ENCODE results near the gene TMEM182.

GRCh38 chr2:102782933-102783332 is 21.1 kb downstream of the TMEM182 start:
- TF ChIP-seq ZNF549 (tag by site-specific recombination; IDR thresholded peaks at IDR 0.05) = no peak
- TF ChIP-seq TSHZ1 (tag by site-specific recombination; IDR thresholded peaks at IDR 0.05; ENCODE audit: borderline replicate concordance) = no peak
- TF ChIP-seq ZNF37A (tag by site-specific recombination; IDR thresholded peaks at IDR 0.05) = no peak
- TF ChIP-seq HOXD13 (CRISPR knock-in tag; IDR thresholded peaks at IDR 0.05; ENCODE audit: borderline replicate concordance) = no peak
- TF ChIP-seq PBX3 (CRISPR knock-in tag; IDR thresholded peaks at IDR 0.05) = no peak
- TF ChIP-seq ZNF561 (tag by site-specific recombination; IDR thresholded peaks at IDR 0.05; ENCODE audit: borderline replicate concordance) = no peak
- no peak for TF ChIP-seq ZNF24 (tag by site-specific recombination; IDR thresholded peaks at IDR 0.05)
- TF ChIP-seq CTCF (tag by site-specific recombination; IDR thresholded peaks at IDR 0.05) = no peak
- TF ChIP-seq MZF1 (tag by site-specific recombination; IDR thresholded peaks at IDR 0.05; ENCODE audit: borderline replicate concordance) = no peak

All from HEK293 (cell line).